HL-60 (cell line): ENCODE measurements around the gene NUP210.

Experiments
- DNase-seq, 2 experiments: peaks; one replicate each; pipeline ENCODE4 v3.0.0-alpha.2; 2010 to 2020; ENCODE audit warnings: low read depth in 1 of 2, low spot score in 1 of 2
- H3K27ac ChIP-seq: fragments of 250-450 bp; sonication (Bioruptor Pico); replicated peaks from 2 replicates; pipeline ENCODE4 v1.5.1; 2020; ENCODE audit warnings: mild to moderate bottlenecking, moderate library complexity
- H3K27me3 ChIP-seq: fragments of 250-450 bp; sonication (Bioruptor Pico); 2 replicates; pipeline ENCODE4 v1.5.1; 2021; ENCODE audit warnings: mild to moderate bottlenecking, moderate library complexity; ENCODE audit not compliant: insufficient read depth, poor library complexity, severe bottlenecking
- H3K4me3 ChIP-seq: replicated peaks from 2 replicates; pipeline ENCODE4 v1.5.1; 2011; ENCODE audit warnings: mild to moderate bottlenecking, control low read depth, low read length; ENCODE audit not compliant: insufficient read depth
- CTCF ChIP-seq: IDR thresholded peaks from one replicate; pipeline ENCODE4 v1.5.1; 2011; ENCODE audit warnings: low read length, control low read depth, inconsistent platforms; ENCODE audit not compliant: insufficient read depth
- GABPA ChIP-seq: IDR thresholded peaks from 2 replicates; pipeline ENCODE4 v1.6.1; 2012; ENCODE audit warnings: low read depth
- POLR2AphosphoS5 ChIP-seq: IDR thresholded peaks from 2 replicates; pipeline ENCODE4 v1.6.1; 2012; ENCODE audit warnings: low read depth
- REST ChIP-seq: IDR thresholded peaks from 2 replicates; pipeline ENCODE4 v1.6.1; 2012; ENCODE audit warnings: low read depth; ENCODE audit not compliant: insufficient replicate concordance
- SPI1 ChIP-seq: IDR thresholded peaks from 2 replicates; pipeline ENCODE4 v1.6.1; 2012; ENCODE audit warnings: low read depth, mild to moderate bottlenecking, borderline replicate concordance

Gene NUP210

GRCh38 chr3:13401149-13401548 is 19.0 kb downstream of the NUP210 start:
- TF ChIP-seq SPI1, result no peak
- no peak for TF ChIP-seq GABPA
- TF ChIP-seq POLR2AphosphoS5, result no peak
- no peak for DNase-seq

GRCh38 chr3:13400114-13400673 is 19.9 kb downstream of the NUP210 start:
- H3K27ac ChIP-seq, result no peak overlapping the region
- DNase-seq, result no peak
- H3K4me3 ChIP-seq, result no peak overlapping the region
- H3K27me3 ChIP-seq, result no peaks in the 10 kb centered on the region
- no peak for TF ChIP-seq POLR2AphosphoS5
- TF ChIP-seq GABPA, result no peak
- TF ChIP-seq CTCF, result no peak
- no peak for TF ChIP-seq REST
- no peak for TF ChIP-seq SPI1

More at GRCh38 chr3:13401149-13401548, 19.0 kb downstream of the NUP210 start:
- no peaks in the 10 kb centered on the region for H3K27me3 ChIP-seq
- H3K27ac ChIP-seq, result no peak overlapping the region
- no peak overlapping the region for H3K4me3 ChIP-seq

GRCh38 chr3:13399603-13400002 is 20.5 kb downstream of the NUP210 start:
- Histone ChIP-seq H3K27me3 (no peaks in the 10 kb centered on the region), H3K4me3 (no peak overlapping the region), H3K27ac (no peak overlapping the region)
- DNase-seq, result no peak
- TF ChIP-seq SPI1 (no peak), CTCF (no peak), GABPA (no peak), POLR2AphosphoS5 (no peak), REST (no peak)

GRCh38 chr3:13397316-13397715 is 22.8 kb downstream of the NUP210 start:
- no peak for DNase-seq
- TF ChIP-seq POLR2AphosphoS5 (no peak), REST (no peak), SPI1 (no peak), CTCF (no peak), GABPA (no peak)
- no peak overlapping the region for H3K27ac ChIP-seq
- no peak overlapping the region for H3K4me3 ChIP-seq
- no peaks in the 10 kb centered on the region for H3K27me3 ChIP-seq
